Naive thymus-derived CD4-positive, alpha-beta T cell (primary cell): ENCODE results near the gene CAPN10. TPM values are rescaled to one million over a fixed set of nuclear protein-coding genes. Genes with fewer than 3 reads are reported as not detected.
A peak's percentile ranks its signal among the peaks of the same experiment; 100 is the strongest.
"Not testable (repeated sequence)": the region's sequence is repeated elsewhere in the genome, so short reads cannot be mapped to it uniquely, and the experiment has no call there.

Experiments
- ATAC-seq: fragments of 150-1000 bp; cut with Tn5 transposase; 2 replicates; pipeline ENCODE4 v1.10.0; 2021; ENCODE audit warnings: mild to moderate bottlenecking, moderate library complexity
- CTCF ChIA-PET: fragments of 350-600 bp; sonication (Branson Sonifier 250); formaldehyde crosslinking; loops from one replicate; lab custom pipeline; 2021; ENCODE audit warnings: antibody characterized with exemption; lab: Charles Lee
- POLR2A ChIA-PET: fragments of 350-600 bp; sonication (Branson Sonifier 250); formaldehyde crosslinking; loops from one replicate; lab custom pipeline; 2021; ENCODE audit warnings: antibody characterized with exemption, inconsistent platforms; lab: Charles Lee
- DNase-seq, 9 donors: peaks; one replicate each; pipeline versions ENCODE4 v3.0.0 to v3.0.0-alpha.2; 2020 to 2022; ENCODE audit warnings: mixed read lengths in 1 of 9
- H3K27ac ChIP-seq: one replicate; pipeline ENCODE4 v1.7.0; 2013; ENCODE audit warnings: mild to moderate bottlenecking, low read depth, low read length, moderate library complexity
- H3K27me3 ChIP-seq, 2 donors: one replicate each; pipeline ENCODE4 v1.7.0; 2013; ENCODE audit warnings: low read length in 2 of 2, mild to moderate bottlenecking in 2 of 2, moderate library complexity in 2 of 2; ENCODE audit not compliant: control insufficient read depth in 2 of 2, insufficient read depth in 2 of 2
- H3K36me3 ChIP-seq, 3 experiments: 1 replicate in 2 of 3; 2 replicates in 1 of 3; pipeline ENCODE4 v1.7.0; 2013; ENCODE audit warnings: low read length in 3 of 3, mild to moderate bottlenecking in 3 of 3, moderate library complexity in 1 of 3; ENCODE audit not compliant: insufficient read depth in 3 of 3, control insufficient read depth in 2 of 3
- H3K4me1 ChIP-seq, 2 donors: one replicate each; pipeline ENCODE4 v1.7.0; 2013; ENCODE audit warnings: low read length in 2 of 2, mild to moderate bottlenecking in 2 of 2, moderate library complexity in 1 of 2; ENCODE audit not compliant: control insufficient read depth in 2 of 2, insufficient read depth in 2 of 2
- H3K4me3 ChIP-seq: 2 replicates; pipeline ENCODE4 v1.7.0; 2013; ENCODE audit warnings: mild to moderate bottlenecking, low read length
- H3K9me3 ChIP-seq, 3 experiments: 1 replicate in 2 of 3; 2 replicates in 1 of 3; pipeline ENCODE4 v1.7.0; 2013; ENCODE audit warnings: low read length in 3 of 3; ENCODE audit not compliant: control insufficient read depth in 2 of 3
- H3K27ac Mint-ChIP-seq, 9 donors: one replicate each; pipeline ENCODE4 v1.8.0; 2020 to 2022; ENCODE audit warnings: mixed read lengths in 9 of 9, mild to moderate bottlenecking in 8 of 9, moderate library complexity in 5 of 9, inconsistent platforms in 2 of 9
- H3K27me3 Mint-ChIP-seq, 5 donors: one replicate each; pipeline ENCODE4 v1.8.0; 2021 to 2022; ENCODE audit warnings: mixed read lengths in 5 of 5, mild to moderate bottlenecking in 1 of 5
- H3K36me3 Mint-ChIP-seq, 5 donors: one replicate each; pipeline ENCODE4 v1.8.0; 2020 to 2022; ENCODE audit warnings: mixed read lengths in 5 of 5, mild to moderate bottlenecking in 3 of 5, inconsistent platforms in 1 of 5
- H3K4me1 Mint-ChIP-seq, 7 donors: one replicate each; pipeline ENCODE4 v1.8.0; 2020 to 2022; ENCODE audit warnings: mixed read lengths in 7 of 7, mild to moderate bottlenecking in 3 of 7, inconsistent platforms in 1 of 7
- H3K4me3 Mint-ChIP-seq, 10 donors: one replicate each; pipeline ENCODE4 v1.8.0; 2020 to 2022; ENCODE audit warnings: mild to moderate bottlenecking in 10 of 10, mixed read lengths in 10 of 10, moderate library complexity in 6 of 10, inconsistent platforms in 2 of 10
- H3K9me3 Mint-ChIP-seq, 11 donors: one replicate each; pipeline ENCODE4 v1.8.0; 2020 to 2022; ENCODE audit warnings: mixed read lengths in 11 of 11, mild to moderate bottlenecking in 4 of 11, inconsistent platforms in 1 of 11, moderate library complexity in 1 of 11
- intact Hi-C, 2 donors: fragments of 100-400 bp; cut with micrococcal nuclease; formaldehyde crosslinking; loops; one replicate each; pipeline ENCODE4 v1.15.1; 2023
- polyA plus RNA-seq, 2 donors: library from polyadenylated mRNA; unstranded; fragments of 300-500 nt; fragmentation: Illumina TruSeq; gene quantifications; one replicate each; pipeline ENCODE4 v1.2.3, GENCODE V29; 2021
- total RNA-seq, 6 experiments: library from RNA in 5 of 6; stranded (reverse) in 5 of 6; gene quantifications; 1 replicate in 5 of 6; 2 replicates in 1 of 6; pipeline ENCODE4 v1.2.3 and lab custom pipeline; 2021 to 2026

The CAPN10 gene
- total and polyA plus RNA-seq, 7 experiments from 2014 or later, result 8.4 to 74.8 (median 54.9) TPM

DNA sequence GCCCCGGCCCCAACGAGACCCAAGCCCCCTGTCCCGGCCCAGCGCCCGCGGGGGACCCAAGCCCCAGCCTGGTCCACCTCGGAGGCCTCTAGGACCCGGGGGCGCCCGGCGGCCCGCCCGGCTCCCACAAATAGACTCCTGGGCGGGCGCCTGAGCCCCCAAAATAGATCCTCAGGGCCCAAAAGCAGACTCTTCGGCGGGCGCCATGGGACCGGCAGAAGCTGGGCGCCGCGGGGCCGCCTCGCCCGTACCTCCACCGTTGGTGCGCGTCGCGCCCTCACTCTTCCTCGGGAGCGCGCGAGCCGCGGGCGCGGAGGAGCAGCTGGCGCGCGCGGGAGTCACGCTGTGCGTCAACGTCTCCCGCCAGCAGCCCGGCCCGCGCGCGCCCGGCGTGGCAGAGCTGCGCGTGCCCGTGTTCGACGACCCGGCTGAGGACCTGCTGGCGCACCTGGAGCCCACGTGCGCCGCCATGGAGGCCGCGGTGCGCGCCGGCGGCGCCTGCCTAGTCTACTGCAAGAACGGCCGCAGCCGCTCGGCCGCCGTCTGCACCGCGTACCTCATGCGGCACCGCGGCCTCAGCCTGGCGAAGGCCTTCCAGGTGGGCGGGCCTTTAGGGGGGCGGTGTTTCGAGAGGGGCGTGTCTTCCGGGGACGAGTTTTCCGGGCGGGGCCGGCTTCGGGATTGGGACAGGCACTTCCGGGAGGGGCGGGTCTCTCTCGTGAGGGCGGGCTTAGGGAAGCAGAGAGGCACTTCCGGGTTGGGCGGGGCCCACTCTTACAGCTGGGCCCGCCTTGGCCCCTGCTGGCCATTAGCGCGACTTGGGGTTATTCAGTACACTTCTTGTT, 25.8 kb upstream of the CAPN10 start:
- peak overlapping the region; percentile 81 to 96 (median 86) for H3K4me3 Mint-ChIP-seq
- peak overlapping the region; percentile 85 to 97 (median 90) for H3K27ac Mint-ChIP-seq
- peak overlapping the region; percentile 82 for H3K4me3 ChIP-seq
- H3K27me3 Mint-ChIP-seq, result no peaks in the 10 kb centered on the region
- peaks cover 53 to 79% (median 76%) of the 10 kb centered on the region in 7 donors for H3K4me1 Mint-ChIP-seq
- ChIA-PET POLR2A (interaction anchor here (0.6 to 10.7 kb wide), 10 partner anchors 9 to 272 kb away, joined by 3 to 264 read pairs (median 5); partner anchors contain the start of genes CAPN10 and RNPEPL1), CTCF (interaction anchor here (0.8 to 2.2 kb wide), 3 partner anchors 8 to 63 kb away, joined by 3 to 8 read pairs (median 6); partner anchors contain the start of gene RNPEPL1)
- H3K27ac ChIP-seq, result peak overlapping the region; percentile 93
- peaks cover 0 to 14% (median 0%) of the 10 kb centered on the region in 3 experiments for H3K36me3 ChIP-seq
- no peaks in the 10 kb centered on the region for H3K9me3 ChIP-seq
- peaks cover 0 to 38% (median 6%) of the 10 kb centered on the region in 5 donors for H3K36me3 Mint-ChIP-seq
- intact Hi-C loops, result loop anchor here (1.0 to 10.0 kb wide), 23 partner anchors 8 to 1324 kb away; partner anchors contain the start of genes CAPN10 (in 2 of the 2), HDAC4 (in 2 of the 2), HDLBP (in 2 of the 2) and RNPEPL1 (in 2 of the 2)
- H3K4me1 ChIP-seq, result peaks cover 72 to 74% of the 10 kb centered on the region in 2 donors
- ATAC-seq (peak; percentile 79), DNase-seq (peak; percentile 98 to 100 (median 99))
- H3K27me3 ChIP-seq, result no peaks in the 10 kb centered on the region
- no peaks in the 10 kb centered on the region for H3K9me3 Mint-ChIP-seq

DNA sequence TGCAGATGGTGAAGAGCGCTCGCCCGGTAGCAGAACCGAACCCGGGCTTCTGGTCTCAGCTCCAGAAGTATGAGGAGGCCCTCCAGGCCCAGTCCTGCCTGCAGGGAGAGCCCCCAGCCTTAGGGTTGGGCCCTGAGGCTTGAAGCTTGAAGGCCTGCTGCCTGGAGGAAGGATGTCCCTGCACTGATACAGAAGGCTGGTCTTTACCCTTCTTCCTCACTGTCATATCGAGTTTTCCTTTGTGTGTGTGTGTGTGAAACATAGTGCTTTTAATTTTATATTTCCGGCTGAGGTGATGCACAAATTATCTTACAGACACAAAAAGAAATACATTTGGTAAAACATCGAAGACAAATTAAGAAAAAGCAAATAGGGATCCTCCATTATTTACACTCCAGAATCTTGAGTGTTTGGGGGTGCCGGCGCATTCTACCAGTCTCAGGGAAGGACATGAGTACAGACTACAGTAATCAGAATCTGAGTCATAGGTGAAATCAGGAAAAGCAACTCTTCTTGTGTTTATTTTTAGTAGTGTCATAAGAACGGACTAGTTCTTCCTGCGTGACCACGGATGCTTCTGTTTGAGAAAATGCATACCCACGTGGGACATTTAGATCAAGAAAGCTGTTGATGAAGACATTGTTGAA, 25.1 kb upstream of the CAPN10 start:
- DNase-seq (no peak), ATAC-seq (no peak)

DNA sequence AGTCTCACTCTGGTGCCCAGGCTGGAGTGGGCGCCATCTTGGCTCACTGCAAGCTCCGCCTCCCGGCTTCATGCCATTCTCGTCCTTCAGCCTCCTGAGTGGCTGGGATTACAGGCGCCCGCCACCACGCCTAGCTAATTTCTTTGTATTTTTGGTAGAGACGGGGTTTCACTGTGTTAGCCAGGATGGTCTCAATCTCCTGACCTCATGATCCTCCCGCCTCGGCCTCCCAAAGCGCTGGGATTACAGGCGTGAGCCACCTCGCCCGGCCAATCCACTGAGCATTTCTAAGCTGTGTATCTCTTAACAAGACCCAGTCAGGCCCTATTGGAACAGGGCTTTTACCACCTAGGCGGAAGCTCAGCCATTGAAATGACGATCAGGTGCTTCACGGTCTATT, 23.3 kb upstream of the CAPN10 start:
- not testable (repeated sequence) for ATAC-seq, H3K9me3 ChIP-seq, DNase-seq, H3K27me3 ChIP-seq, H3K27me3 Mint-ChIP-seq, H3K9me3 Mint-ChIP-seq, H3K4me3 ChIP-seq, H3K27ac ChIP-seq
- Mint-ChIP-seq H3K36me3 (peaks cover 0 to 40% (median 6%) of the 10 kb centered on the region in 5 donors), H3K27ac (peak overlapping the region in 6 of 9 donors; percentile 43 to 99 (median 92)), H3K4me3 (peak overlapping the region in 6 of 10 donors; percentile 21 to 88 (median 46)), H3K4me1 (peaks cover 48 to 82% (median 76%) of the 10 kb centered on the region in 7 donors)
- CTCF ChIA-PET, result interaction anchor here (1.5 to 5.8 kb wide), 2 partner anchors 17 to 23 kb away, joined by 3 to 61 read pairs; partner anchors contain the start of gene CAPN10
- intact Hi-C loops, result loop anchor here (5.0 to 10.0 kb wide), 9 partner anchors 139 to 1322 kb away; partner anchors contain the start of genes D2HGDH (in 1 of the 2), HDAC4 (in 1 of the 2), ING5 (in 1 of the 2) and STK25 (in 1 of the 2)
- Histone ChIP-seq H3K4me1 (peaks cover 76% of the 10 kb centered on the region in 2 donors), H3K36me3 (peaks cover 0 to 11% (median 0%) of the 10 kb centered on the region in 3 experiments)
- POLR2A ChIA-PET, result interaction anchor here (0.7 to 10.7 kb wide), 3 partner anchors 21 to 59 kb away, joined by 3 to 264 read pairs (median 5); partner anchors contain the start of gene CAPN10

More for the DNA sequence above, 25.1 kb upstream of the CAPN10 start:
- Histone ChIP-seq H3K4me3 (peak overlapping the region; percentile 82), H3K27me3 (no peaks in the 10 kb centered on the region), H3K4me1 (peaks cover 76 to 77% of the 10 kb centered on the region in 2 donors), H3K9me3 (no peaks in the 10 kb centered on the region), H3K27ac (peak overlapping the region; percentile 93), H3K36me3 (peaks cover 0 to 11% (median 0%) of the 10 kb centered on the region in 3 experiments)
- Mint-ChIP-seq H3K36me3 (peaks cover 0 to 38% (median 6%) of the 10 kb centered on the region in 5 donors), H3K4me3 (peak overlapping the region; percentile 81 to 96 (median 86)), H3K4me1 (peaks cover 50 to 81% (median 75%) of the 10 kb centered on the region in 7 donors), H3K27me3 (no peaks in the 10 kb centered on the region), H3K9me3 (no peaks in the 10 kb centered on the region), H3K27ac (peak overlapping the region; percentile 85 to 97 (median 90))
- POLR2A ChIA-PET, result interaction anchor here (0.9 to 10.7 kb wide), 8 partner anchors 8 to 271 kb away, joined by 3 to 264 read pairs (median 5); partner anchors contain the start of genes CAPN10 and RNPEPL1
- intact Hi-C loops, result loop anchor here (1.0 to 10.0 kb wide), 22 partner anchors 25 to 1323 kb away; partner anchors contain the start of genes CAPN10 (in 2 of the 2), HDAC4 (in 2 of the 2), HDLBP (in 2 of the 2) and SEPTIN2 (in 2 of the 2)
- CTCF ChIA-PET, result interaction anchor here (0.8 to 5.8 kb wide), 3 partner anchors 18 to 62 kb away, joined by 3 to 61 read pairs (median 8); partner anchors contain the start of gene CAPN10

DNA sequence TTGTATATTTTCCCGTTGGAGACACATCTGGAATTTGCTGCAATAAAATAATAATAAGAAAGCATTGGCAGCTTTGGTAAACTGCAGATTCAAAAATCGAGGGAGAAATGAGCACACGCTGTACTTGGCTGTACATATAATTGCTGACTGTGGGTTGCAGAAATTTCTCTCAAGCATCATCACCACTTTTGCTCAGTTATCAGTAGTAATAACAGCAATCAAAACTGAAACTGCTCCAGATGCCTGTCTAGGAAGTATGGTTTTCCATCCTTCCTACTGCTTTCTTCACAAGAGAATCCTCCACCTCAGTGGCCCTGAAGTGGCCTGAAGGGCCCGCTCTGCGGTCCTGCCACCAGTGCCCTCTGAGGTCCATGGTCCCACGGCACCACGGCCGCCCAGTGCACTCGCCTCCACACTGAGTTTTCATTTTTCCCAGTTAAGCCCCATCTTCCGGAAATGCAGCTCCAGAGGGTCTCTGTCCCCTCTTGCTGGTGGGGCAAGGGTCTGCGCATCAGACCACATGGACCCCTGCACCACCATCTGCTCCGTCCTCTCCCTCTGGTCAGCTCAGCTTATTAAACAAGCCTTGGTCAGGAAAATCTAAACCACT, 22.5 kb upstream of the CAPN10 start:
- ChIA-PET POLR2A (interaction anchor here (0.7 to 10.7 kb wide), 3 partner anchors 20 to 49 kb away, joined by 3 to 264 read pairs (median 3); partner anchors contain the start of gene CAPN10), CTCF (interaction anchor here (0.7 to 5.8 kb wide), 4 partner anchors 16 to 50 kb away, joined by 3 to 61 read pairs (median 8); partner anchors contain the start of gene CAPN10)
- Histone ChIP-seq H3K27ac (peak overlapping the region; percentile 73), H3K4me3 (peak overlapping the region; percentile 82), H3K27me3 (no peaks in the 10 kb centered on the region), H3K4me1 (peaks cover 69 to 70% of the 10 kb centered on the region in 2 donors), H3K9me3 (no peaks in the 10 kb centered on the region), H3K36me3 (peaks cover 0 to 8% (median 0%) of the 10 kb centered on the region in 3 experiments)
- peaks cover 0 to 38% (median 6%) of the 10 kb centered on the region in 5 donors for H3K36me3 Mint-ChIP-seq
- H3K27me3 Mint-ChIP-seq, result no peaks in the 10 kb centered on the region
- peak overlapping the region in 8 of 9 donors; percentile 90 to 99 (median 98) for H3K27ac Mint-ChIP-seq
- no peak for ATAC-seq
- intact Hi-C loops, result loop anchor here (5.0 to 10.0 kb wide), 9 partner anchors 138 to 1321 kb away; partner anchors contain the start of genes D2HGDH (in 1 of the 2), HDAC4 (in 1 of the 2), ING5 (in 1 of the 2) and STK25 (in 1 of the 2)
- H3K4me1 Mint-ChIP-seq, result peaks cover 42 to 74% (median 68%) of the 10 kb centered on the region in 7 donors
- H3K9me3 Mint-ChIP-seq, result no peaks in the 10 kb centered on the region
- H3K4me3 Mint-ChIP-seq, result peak overlapping the region in 9 of 10 donors; percentile 13 to 98 (median 94)
- DNase-seq, result peak in 1 of 9 donors; percentile 23

DNA sequence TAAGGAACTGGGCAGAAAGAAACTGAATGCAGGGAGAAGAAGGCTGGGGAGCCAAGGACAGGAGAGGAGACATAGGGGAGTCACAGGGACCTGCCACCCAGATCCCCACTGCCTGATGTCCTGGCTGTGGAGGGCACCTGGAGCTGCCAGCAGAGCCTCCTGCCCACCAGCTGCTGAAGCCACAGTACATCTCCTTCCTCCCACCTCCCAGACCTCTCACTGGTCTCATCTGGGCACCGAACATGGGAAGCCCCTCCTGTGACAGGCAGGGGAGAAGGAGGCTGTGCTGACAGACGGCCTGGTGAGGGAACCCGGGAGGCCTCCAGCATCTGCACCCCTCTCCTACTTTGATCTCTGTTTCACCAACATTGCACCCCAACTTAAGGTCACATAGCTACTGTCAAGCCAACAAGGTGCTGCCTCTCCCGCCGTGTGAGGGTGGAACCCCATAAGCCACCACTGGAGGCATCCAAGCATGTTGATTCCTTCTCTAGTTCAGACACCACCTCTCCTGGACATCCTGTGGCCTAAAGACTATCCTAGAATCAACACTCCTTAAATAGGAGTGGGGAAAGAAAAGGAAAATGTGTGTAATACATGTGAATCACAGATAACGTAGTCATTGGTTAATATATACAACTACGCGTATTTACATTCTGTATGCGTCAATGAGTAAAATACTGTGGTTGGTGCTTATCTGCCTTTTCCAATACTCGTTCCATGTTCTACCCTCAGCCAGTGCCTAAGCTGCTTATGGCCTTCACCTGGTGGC, 21.8 kb upstream of the CAPN10 start:
- intact Hi-C loops, result loop anchor here (1.0 to 10.0 kb wide), 13 partner anchors 59 to 1320 kb away; partner anchors contain the start of genes D2HGDH (in 1 of the 2), DTYMK (in 1 of the 2), HDAC4 (in 1 of the 2) and ING5 (in 1 of the 2)
- Mint-ChIP-seq H3K27ac (peak overlapping the region; percentile 90 to 99 (median 98)), H3K36me3 (peaks cover 0 to 40% (median 6%) of the 10 kb centered on the region in 5 donors), H3K27me3 (no peaks in the 10 kb centered on the region), H3K9me3 (no peaks in the 10 kb centered on the region), H3K4me3 (peak overlapping the region; percentile 88 to 98 (median 94)), H3K4me1 (peaks cover 45 to 74% (median 68%) of the 10 kb centered on the region in 7 donors)
- Histone ChIP-seq H3K4me3 (peak overlapping the region; percentile 82), H3K36me3 (peaks cover 0 to 8% (median 0%) of the 10 kb centered on the region in 3 experiments), H3K27me3 (no peaks in the 10 kb centered on the region), H3K27ac (peak overlapping the region; percentile 73), H3K4me1 (peaks cover 68 to 70% of the 10 kb centered on the region in 2 donors), H3K9me3 (no peaks in the 10 kb centered on the region)
- POLR2A ChIA-PET, result interaction anchor here (1.2 to 10.7 kb wide), 6 partner anchors 12 to 751 kb away, joined by 3 to 264 read pairs (median 9); partner anchors contain the start of genes CAPN10 and SEPTIN2
- CTCF ChIA-PET, result interaction anchor here (0.7 to 5.8 kb wide), 5 partner anchors 15 to 141 kb away, joined by 3 to 61 read pairs (median 3); partner anchors contain the start of gene CAPN10
- ATAC-seq, result no peak
- peak in 2 of 9 donors; percentile 8 to 41 for DNase-seq
